NB4 (cell line): ENCODE measurements around the gene CMIP.

Experiments
- DNase-seq: peaks from one replicate; pipeline ENCODE4 v3.0.0; 2010; ENCODE audit warnings: low read depth
- H3K4me3 ChIP-seq: one replicate; pipeline ENCODE4 v1.5.1; 2011; ENCODE audit warnings: mild to moderate bottlenecking, low read depth, low read length, moderate library complexity
- CTCF ChIP-seq: IDR thresholded peaks from one replicate; pipeline ENCODE4 v1.5.1; 2012; ENCODE audit warnings: low read depth, low read length
- MAX ChIP-seq: IDR thresholded peaks from 2 replicates; pipeline ENCODE4 v1.6.1; 2011; ENCODE audit warnings: low read depth, low read length
- MYC ChIP-seq: IDR thresholded peaks from 2 replicates; pipeline ENCODE4 v1.6.1; 2011; ENCODE audit warnings: low read depth, low read length
- POLR2A ChIP-seq: IDR thresholded peaks from 2 replicates; pipeline ENCODE4 v1.6.1; 2011; ENCODE audit warnings: mild to moderate bottlenecking; ENCODE audit not compliant: insufficient read length; ENCODE audit errors: extremely low read depth

CMIP gene

GRCh38 chr16:81657781-81658180, 213.2 kb downstream of the CMIP start:
- DNase-seq, result no peak
- TF ChIP-seq MAX (no peak), POLR2A (no peak), MYC (no peak), CTCF (no peak)
- H3K4me3 ChIP-seq, result no peak overlapping the region

- TF ChIP-seq MAX (no peak), MYC (no peak), CTCF (no peak)
- DNase-seq, result no peak
- no peak overlapping the region for H3K4me3 ChIP-seq
Measured at GRCh38 chr16:81658373-81658772, 213.8 kb downstream of the CMIP start.

GRCh38 chr16:81659249-81659648, 214.6 kb downstream of the CMIP start:
- no peak for DNase-seq
- TF ChIP-seq POLR2A (no peak), MAX (no peak)
- no peak overlapping the region for H3K4me3 ChIP-seq

GRCh38 chr16:81661082-81661481, 216.5 kb downstream of the CMIP start:
- TF ChIP-seq CTCF, result no peak
- TF ChIP-seq MAX, result no peak
- no peak for TF ChIP-seq MYC
- no peak for TF ChIP-seq POLR2A
- no peak for DNase-seq
- no peak overlapping the region for H3K4me3 ChIP-seq

- TF ChIP-seq POLR2A (no peak), CTCF (no peak)
- DNase-seq, result no peak
- H3K4me3 ChIP-seq, result no peak overlapping the region
Measured at GRCh38 chr16:81664153-81664552, 219.5 kb downstream of the CMIP start.

GRCh38 chr16:81665588-81665987, 221.0 kb downstream of the CMIP start:
- no peak overlapping the region for H3K4me3 ChIP-seq
- TF ChIP-seq MYC (no peak), CTCF (no peak), MAX (no peak), POLR2A (no peak)
- no peak for DNase-seq

- DNase-seq, result no peak
- TF ChIP-seq MYC, result no peak
- TF ChIP-seq MAX, result no peak
- no peak for TF ChIP-seq POLR2A
- TF ChIP-seq CTCF, result no peak
Measured at GRCh38 chr16:81666113-81666512, 221.5 kb downstream of the CMIP start.

More at GRCh38 chr16:81666113-81666512, 221.5 kb downstream of the CMIP start:
- H3K4me3 ChIP-seq, result no peak overlapping the region
